Mucosa of descending colon (tissue), 3 donors: ENCODE results near the gene PBX4. TPM values are rescaled to one million over a fixed set of nuclear protein-coding genes. Genes with fewer than 3 reads are reported as not detected.

Experiments used
- ATAC-seq: fragments of 200-7000 bp; cut with Tn5 transposase; one replicate; pipeline ENCODE4 v1.9.1; 2020; ENCODE audit warnings: mild to moderate bottlenecking, moderate library complexity
- DNase-seq, 3 donors: peaks; one replicate each; pipeline ENCODE4 v3.0.0-alpha.2; 2020
- H3K36me3 ChIP-seq: fragments of 200-600 bp; one replicate; pipeline ENCODE4 v1.8.0; 2021; ENCODE audit warnings: low read depth, mild to moderate bottlenecking
- H3K4me1 ChIP-seq: fragments of 200-600 bp; one replicate; pipeline ENCODE4 v1.8.0; 2021; ENCODE audit warnings: low read depth, mild to moderate bottlenecking
- H3K4me3 ChIP-seq: fragments of 200-600 bp; one replicate; pipeline ENCODE4 v1.8.0; 2021; ENCODE audit warnings: mild to moderate bottlenecking
- H3K9me3 ChIP-seq: fragments of 200-600 bp; one replicate; pipeline ENCODE4 v1.8.0; 2021; ENCODE audit warnings: mild to moderate bottlenecking
- CTCF ChIP-seq: fragments of 200-600 bp; IDR thresholded peaks from one replicate; pipeline ENCODE4 v1.8.0; 2022; ENCODE audit warnings: antibody characterized with exemption, mild to moderate bottlenecking
- intact Hi-C, 2 donors: fragments of 100-400 bp; cut with DNase I in 1 of 2; cut with micrococcal nuclease in 1 of 2; formaldehyde crosslinking; loops; one replicate each; pipeline versions ENCODE4 v1.11.0 to v1.11.1; 2022; cut with DNase I, micrococcal nuclease
- total RNA-seq, 3 donors: library from RNA; stranded (reverse); fragmentation: NEBNext Ultra II Directional in 2 of 3; extraction: Animal tissue kit (Norgen Biotek cat#: 25700) in 2 of 3; gene quantifications; one replicate each; pipeline versions ENCODE4 v1.2.1 to v1.2.4, GENCODE V29; 2021 to 2023
- donor health status: DM: no; HTN: no; CAD: no; lungs with moderate emphysema.
- donor health status: DM: no; HTN: no; CAD: no.
- donor health status: DM: no; HTN: yes; CAD: no.

The PBX4 gene
- total RNA-seq, 3 donors from 2014 or later: 2.8 to 6.2 (median 4.6) TPM

- no peak overlapping the region for H3K4me3 ChIP-seq
- TF ChIP-seq CTCF: no peak
- intact Hi-C loops: no loop called here
Measured at GRCh38 chr19:19578252-19578651, 40.2 kb downstream of the PBX4 start.

GRCh38 chr19:19575411-19575810, 43.1 kb downstream of the PBX4 start:
- Histone ChIP-seq H3K4me3 (no peak overlapping the region), H3K9me3 (no peaks in the 10 kb centered on the region), H3K36me3 (no peaks in the 10 kb centered on the region), H3K4me1 (no peaks in the 10 kb centered on the region)
- TF ChIP-seq CTCF: no peak
- intact Hi-C loops: no loop called here
- ATAC-seq (no peak), DNase-seq (no peak)

More at GRCh38 chr19:19578252-19578651, 40.2 kb downstream of the PBX4 start:
- Histone ChIP-seq H3K4me1 (peaks cover 3% of the 10 kb centered on the region), H3K36me3 (no peaks in the 10 kb centered on the region), H3K9me3 (no peaks in the 10 kb centered on the region)
- DNase-seq (no peak), ATAC-seq (no peak)

GRCh38 chr19:19571071-19571786, 47.3 kb downstream of the PBX4 start:
- no peak overlapping the region for H3K4me3 ChIP-seq
- ATAC-seq (no peak), DNase-seq (no peak)
- H3K36me3 ChIP-seq: no peaks in the 10 kb centered on the region
- intact Hi-C loops: no loop called here
- TF ChIP-seq CTCF: no peak
- H3K4me1 ChIP-seq: no peaks in the 10 kb centered on the region
- H3K9me3 ChIP-seq: no peaks in the 10 kb centered on the region

- ATAC-seq (no peak), DNase-seq (no peak)
- intact Hi-C loops: no loop called here
- Histone ChIP-seq H3K36me3 (no peaks in the 10 kb centered on the region), H3K9me3 (no peaks in the 10 kb centered on the region), H3K4me3 (no peak overlapping the region), H3K4me1 (no peaks in the 10 kb centered on the region)
- no peak for TF ChIP-seq CTCF
Measured at GRCh38 chr19:19570571-19570970, 47.9 kb downstream of the PBX4 start.

GRCh38 chr19:19568802-19569756, 49.4 kb downstream of the PBX4 start:
- TF ChIP-seq CTCF: no peak
- Histone ChIP-seq H3K4me1 (no peaks in the 10 kb centered on the region), H3K4me3 (no peak overlapping the region), H3K9me3 (no peaks in the 10 kb centered on the region), H3K36me3 (no peaks in the 10 kb centered on the region)
- DNase-seq: no peak
- intact Hi-C loops: no loop called here
- ATAC-seq: no peak
